ENCODE measurements around the gene KERA.

GRCh38 chr12:91052026-91052425 lies 5.8 kb downstream of the KERA start:
- TF ChIP-seq REST (IDR thresholded peaks at IDR 0.05; ENCODE audit: low read depth) (no peak), EP300 (IDR thresholded peaks at IDR 0.05; ENCODE audit: borderline replicate concordance) (no peak), YY1 (IDR thresholded peaks at IDR 0.05; ENCODE audit: low read depth) (no peak), CREB1 (IDR thresholded peaks at IDR 0.05; ENCODE audit: low read depth) (no peak), RAD21 (IDR thresholded peaks at IDR 0.05; ENCODE audit: low read depth) (no peak), FOXM1 (IDR thresholded peaks at IDR 0.05; ENCODE audit: borderline replicate concordance, low read depth) (no peak), EGR1 (IDR thresholded peaks at IDR 0.05) (no peak), TAF1 (IDR thresholded peaks at IDR 0.05; ENCODE audit: low read depth) (no peak), NFIC (IDR thresholded peaks at IDR 0.05) (no peak), USF1 (IDR thresholded peaks at IDR 0.05) (no peak), TEAD4 (IDR thresholded peaks at IDR 0.05) (no peak), CEBPB (IDR thresholded peaks at IDR 0.05) (no peak), TCF12 (IDR thresholded peaks at IDR 0.05; ENCODE audit: low read depth) (no peak)
- TF ChIP-seq, protein P1, sequence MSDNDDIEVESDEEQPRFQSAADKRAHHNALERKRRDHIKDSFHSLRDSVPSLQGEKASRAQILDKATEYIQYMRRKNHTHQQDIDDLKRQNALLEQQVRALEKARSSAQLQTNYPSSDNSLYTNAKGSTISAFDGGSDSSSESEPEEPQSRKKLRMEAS (IDR thresholded peaks at IDR 0.05), result no peak
